ENCODE measurements around the gene CHRND. TPM values are rescaled to one million over a fixed set of nuclear protein-coding genes. Genes with fewer than 3 reads are reported as not detected.

The CHRND gene
- total and polyA plus RNA-seq, 2 of the 8 experiments (the other 6 are each of a cell fraction or from before 2014, with no cell fraction given), result 0.24 TPM; not detected in 1

DNA sequence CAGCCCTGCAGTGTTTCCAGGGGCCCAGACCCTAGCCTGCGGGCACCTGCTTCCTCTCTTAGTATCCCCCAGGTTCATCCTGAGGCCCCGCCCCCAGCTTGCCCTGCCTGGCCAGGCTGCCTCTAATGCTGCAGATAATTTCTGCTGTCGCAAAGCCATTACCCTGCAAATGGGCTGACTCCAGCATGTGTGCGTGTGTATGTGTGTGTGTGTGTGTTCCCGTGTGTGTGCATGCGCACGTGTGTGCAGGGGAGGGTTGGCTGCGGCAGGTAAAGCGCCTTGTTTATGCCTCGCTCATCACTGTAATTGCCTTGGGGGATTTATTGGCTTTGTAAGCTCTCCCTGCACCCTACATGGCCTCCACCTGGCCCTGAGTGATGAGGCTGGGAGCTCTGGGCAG, 13.4 kb upstream of the CHRND start:
- H3K23ac ChIP-seq (ENCODE audit: insufficient read length), result no peak overlapping the region
- H3K27ac ChIP-seq (ENCODE audit: low read depth, low read length), result no peak overlapping the region
- no peak overlapping the region for H3K4ac ChIP-seq (replicated peaks; ENCODE audit: insufficient read length, low read depth, low read length)
- peaks cover 0 to 10% (median 2%) of the 10 kb centered on the region in 4 experiments; a peak in 2 of 7 replicates for H3K4me1 ChIP-seq (replicated peaks in 1 of 4; ENCODE audit: control insufficient read depth in 3 of 4, insufficient read depth in 4 of 4, low read length in 3 of 4)
- peaks cover 0 to under 1% (median 0%) of the 10 kb centered on the region in 4 experiments; a peak in 1 of 7 replicates for H3K27me3 ChIP-seq (replicated peaks in 1 of 4; ENCODE audit: control insufficient read depth in 3 of 4, extremely low read depth in 1 of 4, insufficient read depth in 3 of 4, low read length in 3 of 4)
- no peak overlapping the region for H3K14ac ChIP-seq (ENCODE audit: insufficient read length)
- H2BK15ac ChIP-seq (ENCODE audit: low read length), result peak overlapping the region; percentile 88; the same call in 1 of the 2 replicates
- no peaks in the 10 kb centered on the region for H4K20me1 ChIP-seq (replicated peaks in 1 of 2; ENCODE audit: control insufficient read depth in 1 of 2, insufficient read depth in 2 of 2, low read length in 2 of 2)
- no peak overlapping the region; the same call in 1 of the 2 replicates for H4K8ac ChIP-seq (ENCODE audit: extremely low read depth, insufficient read depth, low read length)
- no peaks in the 10 kb centered on the region for H3K9me3 ChIP-seq (ENCODE audit: insufficient read depth in 2 of 2, low read depth in 1 of 2, low read length in 1 of 2)
- 75% methylated on average over 10 of the region's 10 CpGs; no CpG with 5 or more reads in 1 of the 2 experiments for WGBS, 2 experiments (ENCODE audit: extremely low coverage in 1 of 2, insufficient coverage in 1 of 2, insufficient read length in 1 of 2, insufficient replicate concordance in 2 of 2, low coverage in 1 of 2, low lambda C conversion rate in 2 of 2, missing lambda C conversion rate in 1 of 2)
- no peak overlapping the region for H2BK120ac ChIP-seq (replicated peaks; ENCODE audit: low read depth, low read length)
- H2AFZ ChIP-seq (ENCODE audit: low read length), result no peak overlapping the region
- no peaks in the 10 kb centered on the region for H3K79me1 ChIP-seq (ENCODE audit: low read depth, low read length)
- no peaks in the 10 kb centered on the region for H3K36me3 ChIP-seq (ENCODE audit: control insufficient read depth in 2 of 4, insufficient read depth in 4 of 4, low read length in 3 of 4)
- H3K23me2 ChIP-seq (ENCODE audit: low read depth, low read length), result peaks cover 2% of the 10 kb centered on the region; the same call in 1 of the 2 replicates
- H3K4me2 ChIP-seq (ENCODE audit: insufficient read depth in 1 of 2, low read depth in 2 of 2, low read length in 2 of 2), result no peak overlapping the region
- H3K4me3 ChIP-seq (ENCODE audit: extremely low read depth in 1 of 4, insufficient read depth in 2 of 4, low read depth in 3 of 4, low read length in 4 of 4), result no peak overlapping the region
- FAIRE-seq, result no peak
- H2BK5ac ChIP-seq (ENCODE audit: low read depth, low read length), result peak overlapping the region; percentile 44; the same call in 1 of the 2 replicates
- no peak overlapping the region for H2BK20ac ChIP-seq (ENCODE audit: low read length)
- POLR2A ChIA-PET (ENCODE audit: partially characterized antibody), result interaction anchor here (1.2 kb wide), 1 partner anchor 11 kb away, joined by 3 read pairs; no protein-coding TSS in a partner anchor
- H2BK12ac ChIP-seq (ENCODE audit: low read depth, low read length), result peak overlapping the region; percentile 50; the same call in 1 of the 2 replicates
- CTCF ChIA-PET (ENCODE audit: partially characterized antibody), result interaction anchor here (0.8 to 10.8 kb wide), 12 partner anchors 9 to 150 kb away, joined by 3 to 176 read pairs (median 4); partner anchors contain the start of genes CHRND and PRSS56
- no peak overlapping the region for H2AK5ac ChIP-seq (ENCODE audit: low read depth, low read length)
- no peak overlapping the region for H3K56ac ChIP-seq (replicated peaks; ENCODE audit: insufficient read length, low read depth, low read length)
- no peak overlapping the region for H4K5ac ChIP-seq (ENCODE audit: insufficient read length, low read depth, low read length)
- H4K91ac ChIP-seq (replicated peaks; ENCODE audit: insufficient read length, low read length), result no peak overlapping the region
- no peaks in the 10 kb centered on the region for H3K79me2 ChIP-seq (ENCODE audit: control insufficient read depth in 1 of 2, insufficient read depth in 2 of 2, low read length in 2 of 2)
- no peak overlapping the region for H3K9ac ChIP-seq (replicated peaks in 1 of 4; ENCODE audit: extremely low read depth in 1 of 4, low read depth in 3 of 4, low read length in 3 of 4)
- H3K18ac ChIP-seq (ENCODE audit: extremely low read depth, low read length), result no peak overlapping the region
- no peak for DNase-seq (ENCODE audit: low read depth in 1 of 2, low spot score in 2 of 2)
- no peak for TF ChIP-seq JUN (IDR thresholded peaks at IDR 0.05; ENCODE audit: low read depth, low read length)
- TF ChIP-seq JUND (IDR thresholded peaks at IDR 0.05; ENCODE audit: low read length), result no peak
- TF ChIP-seq RXRA (IDR thresholded peaks at IDR 0.05; ENCODE audit: insufficient read depth, low read depth, low read length), result no peak
- no peak for TF ChIP-seq CTBP2 (IDR thresholded peaks at IDR 0.05; ENCODE audit: borderline replicate concordance, insufficient read depth, insufficient read length, low read length)
- no peak for TF ChIP-seq SP4 (IDR thresholded peaks at IDR 0.05; ENCODE audit: low read length)
- TF ChIP-seq, protein P1, sequence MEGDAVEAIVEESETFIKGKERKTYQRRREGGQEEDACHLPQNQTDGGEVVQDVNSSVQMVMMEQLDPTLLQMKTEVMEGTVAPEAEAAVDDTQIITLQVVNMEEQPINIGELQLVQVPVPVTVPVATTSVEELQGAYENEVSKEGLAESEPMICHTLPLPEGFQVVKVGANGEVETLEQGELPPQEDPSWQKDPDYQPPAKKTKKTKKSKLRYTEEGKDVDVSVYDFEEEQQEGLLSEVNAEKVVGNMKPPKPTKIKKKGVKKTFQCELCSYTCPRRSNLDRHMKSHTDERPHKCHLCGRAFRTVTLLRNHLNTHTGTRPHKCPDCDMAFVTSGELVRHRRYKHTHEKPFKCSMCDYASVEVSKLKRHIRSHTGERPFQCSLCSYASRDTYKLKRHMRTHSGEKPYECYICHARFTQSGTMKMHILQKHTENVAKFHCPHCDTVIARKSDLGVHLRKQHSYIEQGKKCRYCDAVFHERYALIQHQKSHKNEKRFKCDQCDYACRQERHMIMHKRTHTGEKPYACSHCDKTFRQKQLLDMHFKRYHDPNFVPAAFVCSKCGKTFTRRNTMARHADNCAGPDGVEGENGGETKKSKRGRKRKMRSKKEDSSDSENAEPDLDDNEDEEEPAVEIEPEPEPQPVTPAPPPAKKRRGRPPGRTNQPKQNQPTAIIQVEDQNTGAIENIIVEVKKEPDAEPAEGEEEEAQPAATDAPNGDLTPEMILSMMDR (IDR thresholded peaks at IDR 0.05; ENCODE audit: control extremely low read depth in 1 of 3, insufficient read depth in 1 of 3, low read depth in 1 of 3, low read length in 3 of 3), result no peak
- TF ChIP-seq RFX5 (IDR thresholded peaks at IDR 0.05; ENCODE audit: borderline replicate concordance, low read depth, low read length), result no peak
- TF ChIP-seq, protein P2, sequence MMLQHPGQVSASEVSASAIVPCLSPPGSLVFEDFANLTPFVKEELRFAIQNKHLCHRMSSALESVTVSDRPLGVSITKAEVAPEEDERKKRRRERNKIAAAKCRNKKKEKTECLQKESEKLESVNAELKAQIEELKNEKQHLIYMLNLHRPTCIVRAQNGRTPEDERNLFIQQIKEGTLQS (IDR thresholded peaks at IDR 0.05; ENCODE audit: insufficient read depth, low read depth, low read length), result no peak
- no peak for TF ChIP-seq TEAD4 (IDR thresholded peaks at IDR 0.05; ENCODE audit: low read depth, low read length)
- TF ChIP-seq CHD1 (IDR thresholded peaks at IDR 0.05; ENCODE audit: low read depth, low read length), result no peak
